AML-193 (cell line): ENCODE results near the gene ARHGAP8.

ENCODE experiments used
- DNase-seq, 2 experiments: peaks; one replicate each; lab custom pipeline; 2025; lab: John Stamatoyannopoulos, UW

Gene ARHGAP8

GRCh38 chr22:44861245-44861644 is 108.9 kb downstream of the ARHGAP8 start:
- DNase-seq, result no peak

GRCh38 chr22:44862281-44862680 is 109.9 kb downstream of the ARHGAP8 start:
- DNase-seq, result no peak

GRCh38 chr22:44862981-44863860 is 110.8 kb downstream of the ARHGAP8 start:
- no peak for DNase-seq

DNA sequence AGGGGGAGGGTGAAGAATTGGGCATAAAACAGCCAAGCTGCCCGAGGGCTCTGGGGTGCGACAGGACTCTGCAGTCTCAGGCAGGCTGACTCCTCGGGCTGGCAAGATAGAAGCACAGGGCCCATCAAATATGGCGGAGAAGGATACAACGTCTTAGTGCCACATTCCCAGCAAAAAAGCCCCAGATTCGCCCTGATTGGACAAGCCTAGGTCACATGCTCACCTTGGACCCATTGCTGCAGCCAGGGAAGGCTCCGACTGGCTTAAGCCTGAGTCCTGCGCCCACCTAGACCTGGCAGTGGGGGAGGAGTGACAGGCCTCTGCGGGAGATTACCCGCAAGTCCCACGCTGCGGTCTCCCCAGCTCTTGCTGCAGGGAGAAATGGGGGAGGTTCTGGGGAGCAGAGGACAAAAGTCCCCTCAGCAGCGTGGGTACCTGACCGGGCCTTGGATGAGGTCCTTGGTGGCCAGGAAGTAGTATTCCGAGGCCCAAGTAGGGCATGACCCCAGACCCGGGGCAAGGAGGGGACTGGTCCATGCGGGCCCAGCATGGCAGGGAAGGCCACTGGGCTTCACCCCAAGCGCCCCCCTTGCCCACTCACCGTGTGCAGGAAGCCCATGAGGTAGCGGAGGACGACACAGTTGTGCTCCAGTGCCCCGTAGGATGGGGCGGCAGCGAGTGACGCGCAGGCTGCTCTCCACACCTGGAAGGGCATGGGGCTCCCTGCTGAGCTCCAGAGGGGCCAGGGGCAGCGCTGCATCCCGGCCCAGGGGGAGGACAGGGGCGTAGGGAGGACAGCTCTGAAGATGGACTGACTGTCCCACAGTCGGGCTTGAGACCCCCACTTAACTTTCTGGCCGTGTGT is 113.0 kb downstream of the ARHGAP8 start:
- no peak for DNase-seq

GRCh38 chr22:44869196-44869595 is 116.8 kb downstream of the ARHGAP8 start:
- no peak for DNase-seq

DNA sequence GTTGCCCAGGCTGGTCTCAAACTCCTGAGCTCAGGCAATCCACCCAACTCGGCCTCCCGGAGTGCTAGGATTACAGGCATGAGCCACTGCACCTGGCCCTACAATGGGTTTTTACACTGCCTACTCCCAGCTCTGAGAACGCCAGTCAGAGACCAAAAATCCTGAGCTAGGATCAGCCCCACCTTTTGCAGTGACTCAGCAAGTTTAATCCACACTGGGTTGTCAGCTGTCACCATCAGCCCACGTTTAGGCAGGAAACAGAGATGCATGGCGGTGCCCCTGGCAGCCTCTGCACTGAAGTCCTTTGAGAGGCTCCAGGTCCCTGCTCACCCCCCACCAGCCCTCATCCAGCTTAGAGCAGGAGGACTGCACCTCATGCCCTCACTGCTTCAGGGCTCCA is 117.6 kb downstream of the ARHGAP8 start:
- no peak for DNase-seq

DNA sequence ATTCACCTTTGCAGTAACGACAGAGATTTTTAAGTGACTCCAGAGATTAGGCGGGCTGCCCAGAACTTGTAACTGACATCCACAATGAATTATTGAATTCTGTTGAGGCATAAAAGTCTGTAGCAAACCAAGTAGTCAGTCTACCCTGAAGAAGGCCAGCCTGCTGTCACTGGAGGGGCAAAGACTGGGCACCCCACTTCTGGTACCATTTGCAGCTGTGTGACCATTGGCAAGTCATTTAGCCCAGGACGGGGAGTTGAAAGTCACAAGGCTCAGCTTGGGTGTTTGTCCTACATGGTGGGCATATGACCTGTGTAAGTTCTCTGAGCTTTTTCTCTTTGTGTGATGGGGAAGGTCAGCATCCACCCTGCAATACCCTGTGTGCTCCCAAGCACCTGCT is 119.4 kb downstream of the ARHGAP8 start:
- no peak for DNase-seq

DNA sequence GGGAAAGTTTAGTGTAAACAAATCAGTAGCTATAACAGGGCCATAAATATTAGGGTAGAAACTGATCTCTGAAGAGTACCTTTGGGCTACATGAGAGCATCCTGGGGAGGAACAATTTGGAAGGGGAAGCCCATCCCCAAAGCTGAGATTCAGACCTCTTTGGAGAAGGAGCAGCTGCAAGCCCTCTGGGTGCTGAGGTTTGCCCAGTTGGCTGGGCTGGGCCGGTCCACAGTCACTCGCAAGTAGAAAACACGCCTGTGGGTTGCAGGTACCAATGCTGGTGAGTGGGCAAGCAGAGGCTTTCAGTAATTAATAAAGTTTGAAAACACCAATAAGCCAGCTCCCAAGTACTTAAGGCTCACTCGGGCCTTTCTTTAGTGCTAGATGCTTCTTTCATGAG is 124.5 kb downstream of the ARHGAP8 start:
- DNase-seq, result no peak

GRCh38 chr22:44878483-44879300 is 126.3 kb downstream of the ARHGAP8 start:
- no peak for DNase-seq

DNA sequence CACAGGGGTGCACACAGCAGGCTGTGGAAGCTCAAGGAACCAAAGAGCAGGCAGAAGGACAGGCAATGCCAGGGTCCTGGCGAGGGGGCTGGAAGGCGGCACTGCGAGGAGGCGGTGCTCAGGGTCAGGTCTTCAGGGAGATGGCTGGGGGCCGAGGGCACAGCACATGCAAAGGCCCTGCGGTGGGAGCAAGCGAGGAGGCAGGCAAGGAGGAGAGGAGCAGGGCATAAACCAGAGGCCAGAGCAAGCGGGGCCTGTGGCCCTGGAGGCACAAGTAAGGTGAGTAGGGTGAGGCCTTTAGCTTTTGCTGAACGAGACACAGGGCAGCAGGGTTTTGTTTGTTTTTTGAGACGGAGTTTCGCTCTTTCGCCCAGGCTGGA is 126.9 kb downstream of the ARHGAP8 start:
- DNase-seq, result no peak

DNA sequence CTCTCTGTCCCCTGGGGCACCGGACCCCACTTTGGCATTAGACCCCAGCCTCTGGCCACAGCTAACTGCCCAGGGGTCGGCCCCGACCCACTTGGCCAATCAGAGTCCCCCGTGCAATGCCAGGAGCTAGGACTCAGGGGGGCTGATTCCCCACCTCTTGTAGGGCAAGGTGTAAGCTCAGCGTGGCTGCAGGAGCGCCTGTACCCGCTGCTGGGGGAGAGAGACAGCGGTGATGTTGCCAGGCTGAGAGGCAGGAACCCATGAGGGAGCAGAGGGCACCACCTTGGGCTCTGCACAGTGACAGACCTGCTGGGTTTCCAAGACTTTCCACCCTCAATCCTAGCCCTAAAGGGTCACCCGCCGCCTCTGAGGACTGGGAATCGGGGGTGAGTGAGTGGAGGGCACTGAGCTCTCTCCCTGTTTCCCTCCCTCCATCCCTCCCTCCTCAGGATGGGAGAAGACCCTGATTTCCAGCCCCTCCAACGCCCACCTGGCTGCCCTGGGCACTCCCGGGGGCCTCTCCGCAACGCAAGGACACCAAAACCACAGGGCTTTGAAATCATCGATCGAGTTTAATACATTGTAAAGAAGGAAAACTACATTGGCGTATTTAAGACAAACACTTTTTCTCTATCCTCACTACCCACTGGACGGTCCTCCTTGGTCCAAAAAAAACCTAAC is 128.4 kb downstream of the ARHGAP8 start:
- DNase-seq, result no peak

DNA sequence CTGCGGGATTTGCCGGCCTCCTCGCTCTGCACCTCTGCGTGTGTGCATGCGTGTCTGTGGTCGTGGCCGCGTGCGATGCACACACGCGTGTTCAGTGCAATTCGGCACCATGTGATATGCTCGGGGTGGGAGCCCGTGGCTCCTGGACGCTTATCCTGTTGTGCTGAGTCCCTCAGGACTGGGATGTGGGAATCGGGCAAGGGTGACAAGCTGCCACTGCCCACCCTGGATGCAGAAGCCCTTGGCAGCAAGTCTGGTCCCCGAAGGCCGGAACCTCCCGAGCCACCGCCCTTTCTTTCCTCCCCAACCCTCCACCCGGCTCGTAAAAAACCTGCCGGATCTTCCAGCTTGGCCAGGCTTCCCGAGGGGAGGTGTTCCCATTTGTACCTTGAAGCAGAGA is 129.2 kb downstream of the ARHGAP8 start:
- no peak for DNase-seq

- DNase-seq, result no peak
These were observed 130.0 kb downstream of the ARHGAP8 start for GRCh38 chr22:44882226-44882905.

DNA sequence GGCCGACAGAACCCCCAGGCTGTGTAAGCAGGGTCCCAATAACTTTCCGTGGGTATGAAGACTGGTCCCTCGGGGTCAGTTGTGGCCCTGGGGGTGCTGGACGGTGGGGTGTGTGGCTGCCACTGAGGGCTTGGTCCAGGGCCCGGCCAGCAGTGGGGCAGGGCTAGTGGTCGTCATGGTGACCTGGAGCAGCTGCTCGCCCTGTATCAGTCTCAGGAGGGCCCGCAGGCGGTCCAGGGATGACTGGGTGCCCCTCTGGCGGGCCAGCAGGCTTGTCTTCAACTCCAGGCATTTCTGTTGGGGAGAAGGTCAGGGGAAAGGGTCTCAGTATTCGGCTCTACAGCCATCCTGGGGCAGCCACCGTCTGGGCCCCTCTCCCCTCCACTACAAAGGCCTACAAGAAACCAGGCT is 130.6 kb downstream of the ARHGAP8 start:
- DNase-seq, result no peak

GRCh38 chr22:44884562-44884961 is 132.2 kb downstream of the ARHGAP8 start:
- DNase-seq, result no peak

DNA sequence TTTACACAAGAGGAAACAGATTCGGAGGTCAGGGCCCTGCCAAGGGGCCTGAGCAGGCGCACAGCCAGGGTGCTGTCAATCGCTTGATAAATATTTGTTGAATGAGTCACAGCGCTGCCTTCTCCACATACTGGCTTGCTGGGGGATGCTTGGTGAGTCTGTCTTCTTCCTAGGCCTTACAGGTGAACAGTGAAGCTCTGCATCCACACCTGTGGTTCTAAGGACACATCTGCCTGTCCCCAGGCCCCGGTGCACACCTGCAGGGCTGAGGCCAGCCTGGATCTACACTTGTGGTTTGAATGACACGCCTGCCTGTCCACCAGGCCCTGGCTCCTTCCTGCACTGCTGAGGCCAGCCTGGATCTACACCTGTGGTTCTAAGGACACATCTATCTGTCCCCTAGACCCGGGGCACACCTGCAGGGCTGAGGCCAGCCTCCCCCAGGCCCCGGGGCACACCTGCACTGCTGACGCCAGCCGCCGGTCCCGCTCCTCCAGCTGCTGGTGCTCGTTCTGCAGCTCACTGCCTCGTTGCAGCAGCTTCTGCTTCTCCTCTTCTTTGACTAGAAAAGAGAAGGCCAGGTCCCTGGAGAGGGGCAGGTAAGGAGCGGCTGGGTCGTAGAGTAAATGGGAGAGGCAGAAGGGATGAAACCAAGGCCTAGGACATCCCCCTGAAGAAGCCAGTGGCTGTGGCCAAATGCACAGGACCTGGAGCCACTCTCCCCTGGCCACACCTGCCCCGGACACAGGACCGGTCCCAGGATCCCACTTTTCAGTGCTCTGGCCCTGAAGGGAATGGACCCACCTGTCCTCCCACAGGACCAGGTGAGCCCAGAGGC is 132.8 kb downstream of the ARHGAP8 start:
- DNase-seq, result no peak

DNA sequence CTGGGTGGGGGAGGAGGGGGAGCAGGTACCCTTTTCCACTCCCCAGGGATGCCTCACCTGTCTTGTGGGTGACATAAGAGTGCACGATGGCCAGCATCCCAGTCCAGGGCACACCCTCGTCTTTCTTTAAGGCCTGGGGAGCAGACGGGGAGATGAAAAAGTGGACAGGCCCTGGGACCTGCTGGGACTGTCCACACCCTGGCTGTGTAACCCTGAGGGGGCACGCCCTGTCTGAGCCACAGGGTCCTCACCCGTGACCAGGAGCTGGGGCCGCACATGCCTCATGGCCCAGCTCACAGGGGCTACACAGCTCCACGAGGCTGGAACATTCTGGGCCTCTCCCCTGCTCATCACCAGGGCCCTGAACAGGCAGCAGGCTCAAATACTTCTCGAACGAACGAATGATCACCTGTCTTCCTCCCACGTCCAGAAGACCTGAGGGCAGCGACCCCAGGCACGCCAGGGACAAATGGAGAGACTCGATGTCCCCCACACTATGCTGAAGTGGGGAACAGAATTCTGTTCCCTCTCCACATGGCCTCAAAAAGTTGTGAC is 133.5 kb downstream of the ARHGAP8 start:
- DNase-seq, result no peak

DNA sequence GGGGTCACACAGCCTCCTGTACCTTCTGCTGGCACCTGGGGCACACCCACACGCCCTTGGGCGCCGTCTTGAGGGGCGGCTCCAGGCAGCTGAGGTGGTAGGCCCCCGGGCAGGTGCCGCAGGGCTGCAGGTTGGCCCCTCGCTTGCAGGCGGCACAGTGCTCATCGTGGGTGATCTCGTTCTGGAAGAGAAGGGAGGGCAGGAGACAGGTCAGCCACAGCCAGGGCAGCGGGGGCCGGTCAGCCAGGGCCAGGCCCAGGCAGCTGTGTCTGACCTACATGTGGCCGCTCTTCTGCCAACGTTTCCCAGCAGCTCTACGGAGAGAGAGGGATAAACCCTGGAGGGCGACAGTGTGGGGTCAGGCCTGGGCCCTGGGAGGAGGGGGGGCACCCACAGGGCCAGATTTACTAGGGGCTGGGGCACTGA is 135.6 kb downstream of the ARHGAP8 start:
- no peak for DNase-seq

- no peak for DNase-seq
These were observed 136.3 kb downstream of the ARHGAP8 start for GRCh38 chr22:44888491-44889254.
